SU-DHL-6 (cell line): ENCODE measurements around the gene CCNL1.

Experiments
- H2AFZ ChIP-seq: fragments of 200-600 bp; sonication (generic); 2 replicates; pipeline ENCODE4 v1.6.1; 2014; ENCODE audit warnings: low read depth, mild to moderate bottlenecking, moderate library complexity, mixed read lengths, antibody characterized with exemption, low read length; ENCODE audit not compliant: severe bottlenecking
- H3F3A ChIP-seq: fragments of 200-600 bp; shearing (Covaris generic); 2 replicates; pipeline ENCODE4 v1.6.0; 2016; ENCODE audit warnings: antibody characterized with exemption, mild to moderate bottlenecking; ENCODE audit not compliant: insufficient read depth
- H3K27ac ChIP-seq: fragments of 200-600 bp; sonication (generic); 2 replicates; pipeline ENCODE4 v1.5.1; 2016; ENCODE audit warnings: low read depth, mild to moderate bottlenecking, low read length, moderate library complexity, mixed read lengths
- H3K27me3 ChIP-seq: fragments of 200-600 bp; sonication (generic), shearing (Covaris generic); 2 replicates; pipeline ENCODE4 v1.6.0; 2014; ENCODE audit warnings: mild to moderate bottlenecking, low read length
- H3K36me3 ChIP-seq: fragments of 200-600 bp; sonication (generic); 2 replicates; pipeline ENCODE4 v1.6.1; 2014; ENCODE audit warnings: mild to moderate bottlenecking, low read length, mixed read lengths
- H3K4me2 ChIP-seq: fragments of 300-600, 200-600 bp; shearing (Covaris generic), sonication (generic); 2 replicates; pipeline ENCODE4 v1.6.0; 2014; ENCODE audit warnings: low read length, low read depth, mild to moderate bottlenecking; ENCODE audit not compliant: poor library complexity, severe bottlenecking
- H3K4me3 ChIP-seq: fragments of 200-600 bp; sonication (generic); 2 replicates; pipeline ENCODE4 v1.5.1; 2014; ENCODE audit warnings: antibody characterized with exemption, low read length, mild to moderate bottlenecking, mixed read lengths; ENCODE audit not compliant: insufficient read depth, poor library complexity, severe bottlenecking
- H3K79me2 ChIP-seq: fragments of 200-600 bp; sonication (generic); 2 replicates; pipeline ENCODE4 v1.6.1; 2014; ENCODE audit warnings: mild to moderate bottlenecking, low read length, moderate library complexity; ENCODE audit not compliant: insufficient read depth
- H3K9ac ChIP-seq: fragments of 200-600 bp; sonication (generic); 2 replicates; pipeline ENCODE4 v1.7.0; 2014; ENCODE audit warnings: mild to moderate bottlenecking, low read length
- H3K9me2 ChIP-seq: fragments of 200-600 bp; sonication (generic); replicated peaks from 2 replicates; pipeline ENCODE4 v1.6.1; 2014; ENCODE audit warnings: low read length; ENCODE audit not compliant: insufficient read depth
- H3K9me3 ChIP-seq: fragments of 200-600 bp; sonication (generic); 2 replicates; pipeline ENCODE4 v1.6.1; 2014; ENCODE audit warnings: low read length, mixed read lengths; ENCODE audit not compliant: insufficient read depth
- H4K20me1 ChIP-seq: fragments of 200-600 bp; sonication (generic); 2 replicates; pipeline ENCODE4 v1.6.1; 2014; ENCODE audit warnings: low read depth, mild to moderate bottlenecking, antibody characterized with exemption, low read length, moderate library complexity, mixed read lengths
- CTCF ChIP-seq: fragments of 200-600 bp; sonication (generic); IDR thresholded peaks from one replicate; pipeline ENCODE4 v1.5.1; 2017; ENCODE audit warnings: antibody characterized with exemption, mild to moderate bottlenecking, low read length, moderate library complexity; ENCODE audit not compliant: insufficient read depth, poor library complexity, severe bottlenecking
- EZH2phosphoT487 ChIP-seq: fragments of 200-600 bp; sonication (generic), shearing (Covaris generic); conservative IDR thresholded peaks from 2 replicates; pipeline ENCODE4 v1.6.1; 2018; ENCODE audit warnings: mild to moderate bottlenecking, antibody characterized with exemption, low read length, moderate library complexity, mixed read lengths

The CCNL1 gene

GRCh38 chr3:157167371-157168042 is 7.6 kb upstream of the CCNL1 start:
- Histone ChIP-seq H3K4me2 (no peak overlapping the region), H3K27me3 (no peaks in the 10 kb centered on the region), H3K9ac (no peak overlapping the region), H3K9me2 (no peaks in the 10 kb centered on the region), H4K20me1 (no peaks in the 10 kb centered on the region), H3K4me3 (no peak overlapping the region), H3K27ac (no peak overlapping the region), H3F3A (no peaks in the 10 kb centered on the region), H3K79me2 (no peaks in the 10 kb centered on the region), H3K36me3 (no peaks in the 10 kb centered on the region), H2AFZ (no peak overlapping the region), H3K9me3 (no peaks in the 10 kb centered on the region)
- TF ChIP-seq EZH2phosphoT487: no peak
- TF ChIP-seq CTCF: no peak

GRCh38 chr3:157166561-157166960 is 6.6 kb upstream of the CCNL1 start:
- TF ChIP-seq CTCF: no peak
- TF ChIP-seq EZH2phosphoT487: no peak
- H3K79me2 ChIP-seq: no peaks in the 10 kb centered on the region
- H3F3A ChIP-seq: no peaks in the 10 kb centered on the region
- H3K36me3 ChIP-seq: no peaks in the 10 kb centered on the region
- no peaks in the 10 kb centered on the region for H3K9me2 ChIP-seq
- no peak overlapping the region for H3K9ac ChIP-seq
- no peak overlapping the region for H2AFZ ChIP-seq
- H3K4me3 ChIP-seq: no peak overlapping the region
- H3K27ac ChIP-seq: no peak overlapping the region
- H3K4me2 ChIP-seq: no peak overlapping the region
- no peaks in the 10 kb centered on the region for H3K27me3 ChIP-seq
- no peaks in the 10 kb centered on the region for H3K9me3 ChIP-seq
- no peaks in the 10 kb centered on the region for H4K20me1 ChIP-seq

GRCh38 chr3:157166115-157166514 is 6.2 kb upstream of the CCNL1 start:
- Histone ChIP-seq H3K9me3 (no peaks in the 10 kb centered on the region), H3K4me2 (no peak overlapping the region), H3K36me3 (no peaks in the 10 kb centered on the region), H3K4me3 (no peak overlapping the region), H3F3A (peaks cover 2% of the 10 kb centered on the region; the same call in 1 of the 2 replicates), H3K27ac (no peak overlapping the region), H3K27me3 (no peaks in the 10 kb centered on the region), H2AFZ (no peak overlapping the region), H3K9ac (no peak overlapping the region), H3K9me2 (no peaks in the 10 kb centered on the region), H3K79me2 (no peaks in the 10 kb centered on the region), H4K20me1 (no peaks in the 10 kb centered on the region)
- TF ChIP-seq EZH2phosphoT487 (no peak), CTCF (no peak)
